ENCODE data around the gene MUC5AC.

DNA sequence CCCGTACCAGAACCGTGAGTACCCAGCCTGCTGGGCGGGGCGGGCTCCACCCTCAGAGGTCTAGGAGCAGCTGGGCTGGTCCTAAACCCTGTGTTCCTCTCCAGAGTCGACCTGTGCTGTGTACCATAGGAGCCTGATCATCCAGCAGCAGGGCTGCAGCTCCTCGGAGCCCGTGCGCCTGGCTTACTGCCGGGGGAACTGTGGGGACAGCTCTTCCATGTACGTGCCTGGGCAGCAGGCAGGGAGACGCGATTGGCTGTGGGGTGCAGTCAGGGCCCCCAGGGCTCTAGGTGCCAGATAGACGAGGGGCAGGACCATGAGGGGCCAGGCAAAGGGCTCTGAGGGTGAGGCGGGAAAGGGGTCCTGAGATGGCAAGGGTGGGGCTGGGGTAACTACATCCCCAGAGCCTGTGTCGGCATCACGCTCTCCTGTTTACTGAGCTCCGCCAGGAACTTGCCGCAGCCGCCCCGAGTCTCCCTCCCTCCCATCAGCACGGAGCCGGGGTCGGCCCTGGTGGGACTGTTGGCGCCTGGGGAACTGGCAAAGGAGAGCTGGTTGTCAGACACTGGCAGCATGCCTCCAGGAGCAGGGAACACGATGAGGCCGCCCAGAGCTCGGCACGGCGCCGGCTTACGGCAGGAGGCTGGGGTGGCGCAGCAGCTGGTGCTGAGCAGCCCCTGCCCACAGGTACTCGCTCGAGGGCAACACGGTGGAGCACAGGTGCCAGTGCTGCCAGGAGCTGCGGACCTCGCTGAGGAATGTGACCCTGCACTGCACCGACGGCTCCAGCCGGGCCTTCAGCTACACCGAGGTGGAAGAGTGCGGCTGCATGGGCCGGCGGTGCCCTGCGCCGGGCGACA lies 42.2 kb downstream of the MUC5AC start:
- TF ChIP-seq, protein P1, sequence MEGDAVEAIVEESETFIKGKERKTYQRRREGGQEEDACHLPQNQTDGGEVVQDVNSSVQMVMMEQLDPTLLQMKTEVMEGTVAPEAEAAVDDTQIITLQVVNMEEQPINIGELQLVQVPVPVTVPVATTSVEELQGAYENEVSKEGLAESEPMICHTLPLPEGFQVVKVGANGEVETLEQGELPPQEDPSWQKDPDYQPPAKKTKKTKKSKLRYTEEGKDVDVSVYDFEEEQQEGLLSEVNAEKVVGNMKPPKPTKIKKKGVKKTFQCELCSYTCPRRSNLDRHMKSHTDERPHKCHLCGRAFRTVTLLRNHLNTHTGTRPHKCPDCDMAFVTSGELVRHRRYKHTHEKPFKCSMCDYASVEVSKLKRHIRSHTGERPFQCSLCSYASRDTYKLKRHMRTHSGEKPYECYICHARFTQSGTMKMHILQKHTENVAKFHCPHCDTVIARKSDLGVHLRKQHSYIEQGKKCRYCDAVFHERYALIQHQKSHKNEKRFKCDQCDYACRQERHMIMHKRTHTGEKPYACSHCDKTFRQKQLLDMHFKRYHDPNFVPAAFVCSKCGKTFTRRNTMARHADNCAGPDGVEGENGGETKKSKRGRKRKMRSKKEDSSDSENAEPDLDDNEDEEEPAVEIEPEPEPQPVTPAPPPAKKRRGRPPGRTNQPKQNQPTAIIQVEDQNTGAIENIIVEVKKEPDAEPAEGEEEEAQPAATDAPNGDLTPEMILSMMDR (conservative IDR thresholded peaks at IDR 0.05; ENCODE audit: low read length) = no peak
- no peak for TF ChIP-seq EZH2phosphoT487 (IDR thresholded peaks at IDR 0.05; ENCODE audit: borderline replicate concordance, low read depth, low read length)

Measured in OCI-LY7 (cell line).